Iris pigment epithelial cell (primary cell): ENCODE measurements around the gene SBF2.
A peak's percentile ranks its signal among the peaks of the same experiment; 100 is the strongest.

Experiments used
- DNase-seq: peaks from one replicate; pipeline ENCODE4 v3.0.0-alpha.2; 2011; ENCODE audit warnings: low read depth

The SBF2 gene

DNA sequence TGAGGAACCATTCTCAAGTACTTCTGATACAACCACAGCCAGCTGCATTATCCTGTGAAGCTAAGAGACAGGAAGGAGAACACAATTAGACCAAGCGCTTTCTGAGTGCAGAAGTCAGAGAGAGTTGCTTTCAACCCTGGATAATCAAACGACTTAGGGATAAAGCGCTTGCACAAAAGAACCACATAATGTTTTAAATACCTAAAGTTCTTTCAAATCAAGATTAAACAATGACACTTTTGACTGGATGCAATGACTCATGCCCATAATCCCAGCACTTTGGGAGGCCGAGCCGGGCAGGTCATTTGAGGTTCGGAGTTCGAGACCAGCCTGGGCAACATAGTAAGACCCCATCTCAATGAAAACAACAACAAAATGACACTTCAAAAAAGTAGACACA, 485.1 kb downstream of the SBF2 start:
- DNase-seq: peak; percentile 85

DNA sequence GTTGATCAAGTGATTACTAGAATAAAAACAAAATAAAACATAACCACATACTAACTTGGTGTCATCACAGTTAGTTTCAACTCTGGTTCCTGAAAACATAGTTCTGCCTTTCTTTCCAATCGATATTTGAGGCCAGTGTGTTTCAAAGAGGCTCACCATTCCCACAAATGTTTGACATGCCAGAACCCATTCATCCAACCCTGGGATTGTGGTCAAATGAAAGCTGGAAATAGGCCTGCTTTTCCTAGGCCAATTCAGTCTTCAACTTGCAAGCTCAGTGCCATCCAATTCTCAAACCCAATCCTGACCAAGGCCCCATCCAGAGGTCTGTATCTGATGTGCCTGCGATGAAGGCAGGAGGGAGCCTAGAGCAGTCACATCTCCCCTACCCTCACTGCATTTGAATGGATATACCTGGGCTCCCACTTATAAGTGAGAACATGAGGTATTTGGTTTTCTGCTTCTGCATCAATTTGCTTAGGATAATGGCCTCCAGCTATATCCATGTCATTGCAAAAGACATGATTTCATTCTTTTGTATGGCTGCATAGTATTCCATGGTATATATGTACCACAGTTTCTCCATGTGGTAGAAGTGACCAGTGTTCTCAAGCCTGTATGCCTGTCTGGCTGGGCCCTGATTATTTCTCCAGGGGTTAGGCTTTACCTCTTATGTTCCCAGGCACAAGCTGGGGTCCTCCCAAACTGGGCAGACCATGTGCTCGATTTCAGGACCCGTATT, 486.9 kb downstream of the SBF2 start:
- no peak for DNase-seq

DNA sequence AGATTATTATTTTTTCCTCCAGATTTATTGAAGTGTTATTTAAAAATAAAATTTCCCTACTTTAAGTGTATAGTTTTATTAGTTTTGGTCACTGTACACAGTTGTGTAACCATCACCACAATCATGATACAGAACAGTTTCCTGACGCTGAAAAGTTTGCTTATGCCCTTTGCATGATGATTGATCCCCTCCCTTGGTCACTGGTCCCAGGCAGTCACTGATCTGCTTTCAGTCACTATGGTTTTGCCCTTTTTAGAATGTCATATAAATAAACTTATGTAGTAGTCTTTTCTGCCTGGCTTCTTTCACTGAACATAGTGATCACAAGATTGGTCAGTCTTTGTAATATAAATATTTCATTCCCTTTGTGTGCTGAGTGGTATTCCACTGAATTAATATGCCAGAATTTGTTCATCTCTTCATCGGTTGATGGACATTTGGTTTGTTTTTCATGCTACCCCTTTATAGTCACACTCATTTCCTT, 489.6 kb downstream of the SBF2 start:
- DNase-seq: no peak

DNA sequence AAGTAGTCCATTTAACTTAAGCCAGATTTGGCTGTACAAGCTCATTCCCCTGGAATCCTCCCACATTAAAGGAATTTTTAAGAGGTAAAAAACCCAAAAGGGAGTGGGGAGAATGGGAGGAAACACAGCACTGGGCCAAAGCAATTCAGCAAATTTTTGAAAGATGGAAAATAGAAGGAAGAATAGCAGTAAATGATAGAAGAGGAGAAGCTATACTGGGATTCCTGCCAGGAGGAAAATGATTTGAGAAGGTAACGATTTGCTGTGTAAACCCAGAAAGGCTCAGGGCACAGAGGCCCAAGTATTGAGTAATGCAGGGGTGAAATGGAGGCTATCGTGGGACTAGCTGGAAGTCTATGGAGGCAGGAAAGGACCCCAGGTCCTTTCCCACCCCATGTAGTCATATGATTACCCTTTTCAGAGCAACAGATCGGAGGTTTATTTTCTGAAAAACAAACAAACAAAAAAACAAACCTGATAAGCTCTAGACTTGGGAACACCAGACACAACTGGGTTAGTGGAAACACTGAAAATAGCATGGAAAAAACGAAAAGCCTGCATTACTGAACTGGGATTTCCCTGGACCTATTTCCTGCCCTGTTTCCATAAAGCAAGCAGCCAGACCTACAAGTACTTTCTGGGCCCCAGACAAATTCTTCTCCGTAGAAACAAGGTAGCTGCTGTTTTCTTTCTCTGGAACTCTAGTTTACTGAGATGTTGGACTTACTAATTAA, 490.2 kb downstream of the SBF2 start:
- DNase-seq: peak; percentile 87

DNA sequence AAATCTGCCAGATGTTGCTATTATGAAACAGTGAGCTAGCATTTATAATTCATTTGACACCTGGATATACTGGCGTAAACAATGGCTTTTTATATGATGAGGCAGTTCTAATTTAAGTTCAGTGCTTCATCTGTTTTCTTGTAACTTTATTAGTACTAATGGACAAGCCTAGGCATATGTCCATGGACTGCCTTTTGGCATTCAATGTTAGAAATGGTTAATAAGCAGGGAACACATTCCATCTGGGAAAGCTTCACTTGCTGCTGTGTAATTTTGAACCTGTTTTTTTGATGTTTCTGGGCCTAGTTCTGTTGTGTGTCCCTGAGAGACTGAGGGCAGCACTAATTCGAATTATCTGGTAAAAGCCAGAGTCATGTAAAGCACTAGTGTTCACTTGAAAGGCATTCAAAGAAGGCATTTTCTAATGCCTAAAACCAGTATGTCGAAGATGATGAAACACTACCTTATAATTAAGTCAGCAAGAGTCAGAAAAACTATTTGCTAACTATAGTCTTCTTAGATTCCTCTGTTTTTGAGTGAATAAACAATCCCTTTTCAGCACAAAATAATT, 491.6 kb downstream of the SBF2 start:
- DNase-seq: peak; percentile 94

- DNase-seq: no peak
These were observed 494.1 kb downstream of the SBF2 start for GRCh38 chr11:9799886-9800285.

DNA sequence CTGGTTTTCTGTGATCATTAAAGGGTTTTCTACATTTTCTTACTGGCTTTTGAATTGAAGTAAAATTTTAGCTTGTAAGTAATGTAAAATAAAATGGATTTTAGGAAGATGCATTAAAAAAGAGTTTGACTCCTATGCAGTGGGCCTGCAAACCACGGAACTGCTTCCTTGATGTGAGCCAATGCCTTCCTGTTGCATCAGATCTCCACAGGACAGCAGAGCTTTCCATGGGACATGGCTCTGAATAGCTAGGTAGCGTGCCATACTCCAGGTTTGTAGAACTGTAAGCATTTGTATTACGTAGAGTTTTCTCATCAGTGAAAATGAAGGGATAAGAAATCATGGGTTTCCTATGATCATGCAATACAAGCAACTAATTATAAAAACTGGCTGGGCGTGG, 496.7 kb downstream of the SBF2 start:
- DNase-seq: no peak

DNA sequence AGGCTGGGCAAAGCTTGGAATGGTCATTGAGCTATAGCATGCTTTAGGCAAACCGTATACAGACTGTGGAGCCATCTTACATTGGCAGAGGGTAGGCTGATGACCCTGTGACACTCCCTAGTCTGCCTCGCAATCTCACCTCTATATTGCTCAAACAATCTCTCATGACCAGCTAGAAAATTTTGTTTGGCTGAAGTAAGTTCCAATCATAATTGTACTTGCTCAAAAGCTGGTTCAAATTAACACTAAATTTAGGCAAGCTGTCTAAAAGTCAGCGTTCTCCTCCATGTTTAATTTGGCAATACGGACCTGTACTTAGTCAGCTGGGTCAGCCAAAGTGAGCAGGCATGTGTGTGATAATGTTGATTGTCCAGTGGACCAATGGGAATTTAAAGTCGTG, 497.2 kb downstream of the SBF2 start:
- no peak for DNase-seq

- DNase-seq: peak; percentile 43
These were observed 497.8 kb downstream of the SBF2 start for GRCh38 chr11:9796266-9796665.

- DNase-seq: no peak
These were observed 503.3 kb downstream of the SBF2 start for GRCh38 chr11:9790703-9791102.

GRCh38 chr11:9789910-9790309, 504.1 kb downstream of the SBF2 start:
- DNase-seq: no peak

- DNase-seq: peak; percentile 92
These were observed 506.0 kb downstream of the SBF2 start for GRCh38 chr11:9787981-9788521.

GRCh38 chr11:9787260-9787659, 506.8 kb downstream of the SBF2 start:
- DNase-seq: no peak

DNA sequence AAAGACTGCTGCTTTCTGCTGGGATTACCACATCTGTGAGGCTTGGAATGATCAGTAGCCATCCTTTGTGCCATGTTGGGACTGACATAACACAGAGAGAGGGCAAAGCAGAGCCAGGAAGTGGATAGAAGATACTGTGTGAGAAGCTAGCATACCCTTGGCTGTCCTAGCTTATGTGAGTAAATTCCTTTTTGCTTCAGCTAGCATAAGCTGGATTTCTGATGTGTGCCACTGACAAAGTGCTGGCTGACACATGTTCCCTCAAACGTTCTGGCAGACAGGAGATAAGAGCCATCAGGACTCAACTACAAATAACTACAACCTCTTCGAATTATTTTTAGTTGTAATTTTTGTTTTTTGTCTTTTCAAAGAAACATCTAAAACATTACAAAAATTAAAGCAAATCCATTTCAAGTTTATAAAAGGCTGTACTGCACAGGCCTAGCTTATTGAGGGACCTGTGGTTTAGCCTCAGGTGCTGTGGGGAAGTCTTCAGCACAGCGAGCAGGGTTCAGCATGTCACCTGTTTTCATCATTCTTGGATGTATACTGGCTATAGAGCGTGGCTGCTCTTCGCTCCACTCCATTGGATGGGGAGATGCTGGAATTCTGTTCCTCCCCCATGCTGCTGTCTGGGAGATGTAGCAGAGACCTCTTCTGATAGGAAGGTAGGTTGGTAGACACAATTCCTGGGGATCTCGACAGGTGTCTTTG, 509.3 kb downstream of the SBF2 start:
- DNase-seq: peak; percentile 44

DNA sequence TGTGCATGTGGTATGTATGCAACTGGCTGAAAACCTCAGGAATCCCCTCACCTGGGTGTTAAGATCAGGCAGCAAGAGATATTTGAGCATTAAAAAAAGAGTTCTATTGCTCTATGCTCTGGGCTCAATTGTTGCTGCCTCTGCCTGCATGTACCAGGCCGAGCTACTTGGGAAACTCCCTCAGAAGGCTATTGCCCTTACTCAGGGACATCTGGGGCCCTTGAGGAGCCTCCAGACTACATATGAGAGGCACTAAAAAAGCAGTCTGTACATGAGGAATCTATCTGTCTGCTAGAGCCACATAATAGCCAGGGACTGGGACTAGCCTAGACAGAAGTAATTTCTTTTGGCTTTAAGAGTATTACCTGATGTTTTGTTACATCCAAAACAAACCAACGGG, 510.0 kb downstream of the SBF2 start:
- peak; percentile 72 for DNase-seq

DNA sequence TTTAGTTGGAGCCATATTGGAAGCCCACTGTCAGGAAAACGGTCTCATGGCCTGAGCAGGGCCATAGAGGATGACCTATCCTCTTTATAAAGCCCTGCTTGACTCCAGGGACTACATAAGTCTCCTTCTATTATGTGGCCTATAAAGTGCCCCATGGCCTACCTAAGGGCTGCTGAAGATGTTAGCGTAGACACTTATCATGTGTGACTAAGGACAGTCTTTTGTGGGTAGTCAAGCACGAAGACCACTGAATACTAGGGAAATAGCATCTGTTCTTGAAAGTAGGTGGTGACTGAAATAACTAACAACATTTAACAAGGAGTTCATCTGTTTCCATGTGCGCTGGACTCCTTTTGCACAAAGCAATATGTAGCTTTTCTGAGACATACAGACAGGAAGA, 513.1 kb downstream of the SBF2 start:
- no peak for DNase-seq

DNA sequence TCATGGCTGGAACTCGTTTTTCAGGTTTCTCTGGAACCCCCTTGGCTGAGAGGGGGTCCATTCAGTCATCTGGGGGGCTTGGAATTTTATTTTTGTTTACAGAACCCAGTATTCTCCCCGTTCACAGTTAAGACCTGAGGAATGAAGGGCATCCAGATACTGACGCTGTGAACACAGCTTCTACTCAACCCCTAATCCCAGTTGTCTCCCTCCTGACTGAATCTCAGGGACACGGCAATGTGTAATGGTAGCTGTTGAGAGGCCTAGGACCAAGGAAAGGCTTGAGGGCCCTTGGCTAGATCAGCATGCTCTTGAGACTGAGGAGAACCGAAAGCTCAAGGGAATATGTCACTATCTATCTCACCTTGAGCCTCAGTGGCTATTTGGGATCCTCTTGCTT, 516.5 kb downstream of the SBF2 start:
- DNase-seq: peak; percentile 60

DNA sequence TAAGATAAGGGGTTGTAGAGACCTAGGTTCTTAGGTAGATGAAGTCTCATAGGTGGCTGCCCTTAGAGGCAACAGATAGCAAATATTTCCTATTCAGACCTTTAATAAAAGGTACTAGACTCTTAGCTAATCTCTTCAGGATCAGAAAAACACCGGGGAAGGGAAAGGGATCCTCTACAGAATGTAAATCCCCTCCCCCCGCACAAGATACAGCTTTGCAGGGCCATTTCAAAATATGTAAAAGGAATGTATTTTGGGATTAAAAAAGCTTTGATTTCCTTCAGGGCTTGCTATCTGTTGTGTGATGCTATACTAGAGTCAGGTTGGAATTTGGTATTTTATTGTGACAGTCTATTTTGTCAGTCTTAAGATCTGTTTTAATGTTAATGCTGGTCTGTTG, 517.0 kb downstream of the SBF2 start:
- no peak for DNase-seq

- no peak for DNase-seq
These were observed 517.8 kb downstream of the SBF2 start for GRCh38 chr11:9776203-9776602.

DNA sequence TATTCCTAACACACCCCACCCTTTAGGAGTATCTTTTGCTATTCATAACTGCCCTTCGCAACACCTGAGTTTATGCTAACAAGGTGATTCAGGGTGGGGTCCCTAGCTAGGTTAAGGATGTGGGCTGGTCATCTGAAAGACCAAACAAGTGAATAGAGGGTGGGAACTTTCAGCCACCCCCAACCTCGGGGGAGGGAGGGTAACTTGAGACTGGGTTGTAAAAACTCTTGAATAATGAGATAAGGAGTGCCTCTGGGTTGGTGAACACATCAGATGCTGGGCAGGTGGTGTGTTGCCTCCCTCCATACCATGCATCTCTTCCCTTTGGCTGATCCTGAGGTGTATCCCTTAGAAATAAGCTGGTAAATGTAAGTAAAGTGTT, 518.6 kb downstream of the SBF2 start:
- peak; percentile 58 for DNase-seq

DNA sequence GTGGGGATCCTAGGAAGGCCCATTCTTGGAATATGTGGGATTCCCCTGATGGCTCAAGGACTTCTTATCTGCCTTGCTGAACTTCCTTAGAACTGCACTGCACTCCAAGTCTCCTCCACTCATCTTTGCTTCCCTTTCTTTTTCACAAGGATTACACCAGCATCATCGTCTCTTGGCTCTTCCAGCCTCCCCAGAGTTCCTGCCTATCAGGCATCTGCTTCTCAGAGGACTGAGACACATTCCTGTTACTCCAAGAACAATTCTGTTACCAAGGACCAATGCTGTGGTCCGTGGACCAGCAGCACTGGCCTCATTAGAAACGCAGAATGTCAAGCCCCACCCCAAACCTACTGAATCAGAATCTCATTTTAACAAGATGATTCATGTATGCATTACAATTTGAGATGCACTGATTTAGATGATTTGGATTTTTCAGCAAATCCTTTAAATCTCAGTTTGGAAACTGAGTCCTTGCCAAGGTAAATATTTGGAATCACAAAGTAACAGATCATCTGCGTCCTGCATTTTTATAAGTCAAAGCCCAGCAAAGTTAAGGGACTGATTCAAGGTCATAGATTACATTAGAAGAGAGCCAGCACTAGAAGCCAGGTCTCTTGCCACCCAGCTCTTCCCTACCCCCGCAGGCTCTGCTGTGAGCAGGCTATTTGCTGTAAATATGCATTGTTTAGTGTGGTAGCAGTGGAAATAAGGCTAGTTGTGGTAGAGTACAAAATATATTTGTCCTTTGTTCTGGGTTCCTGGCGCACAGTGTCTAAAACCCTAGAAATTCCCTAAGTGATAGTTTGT, 519.2 kb downstream of the SBF2 start:
- peak; percentile 97 for DNase-seq
